ENCODE results near the gene ARHGEF10L.

ARHGEF10L gene

GRCh38 chr1:17549384-17549783 is 9.9 kb downstream of the ARHGEF10L start:
- DNase-seq (no peak), ATAC-seq (ENCODE audit: insufficient read depth, low read depth) (no peak)
- no peak overlapping the region for H3K27ac ChIP-seq (ENCODE audit: low read length)
- no peaks in the 10 kb centered on the region for H3K9me3 ChIP-seq (ENCODE audit: insufficient read depth, low read length, severe bottlenecking)
- H3K27me3 ChIP-seq (ENCODE audit: insufficient read depth, low read length, poor library complexity) = peaks cover 5% of the 10 kb centered on the region
- no peak overlapping the region for H3K4me3 ChIP-seq (ENCODE audit: low read depth in 1 of 2, low read length in 2 of 2)
- H3K36me3 ChIP-seq (ENCODE audit: insufficient read depth, low read length) = no peaks in the 10 kb centered on the region
- H3K79me2 ChIP-seq (ENCODE audit: insufficient read depth, low read length) = no peaks in the 10 kb centered on the region
- no peak overlapping the region for H3K9ac ChIP-seq (ENCODE audit: low read depth, low read length)
- no peak overlapping the region for H2AFZ ChIP-seq (ENCODE audit: low read depth, low read length)
- H3K4me1 ChIP-seq (ENCODE audit: insufficient read depth, low read length) = no peaks in the 10 kb centered on the region
- H3K4me2 ChIP-seq (ENCODE audit: insufficient read depth, low read length) = no peak overlapping the region
- TF ChIP-seq EZH2 (IDR thresholded peaks at IDR 0.05; ENCODE audit: borderline replicate concordance, low read depth, low read length, severe bottlenecking) (no peak), CTCF (IDR thresholded peaks at IDR 0.05; ENCODE audit: borderline replicate concordance, extremely low read depth, low read length, poor library complexity, severe bottlenecking) (no peak)
- H4K20me1 ChIP-seq (ENCODE audit: insufficient read depth, low read length) = no peaks in the 10 kb centered on the region; the same call in 1 of the 2 replicates

GRCh38 chr1:17550729-17551584 is 11.5 kb downstream of the ARHGEF10L start:
- Histone ChIP-seq H3K4me1 (ENCODE audit: insufficient read depth, low read length) (no peaks in the 10 kb centered on the region), H3K4me3 (ENCODE audit: low read depth in 1 of 2, low read length in 2 of 2) (no peak overlapping the region), H3K36me3 (ENCODE audit: insufficient read depth, low read length) (no peaks in the 10 kb centered on the region), H3K9me3 (ENCODE audit: insufficient read depth, low read length, severe bottlenecking) (no peaks in the 10 kb centered on the region), H3K4me2 (ENCODE audit: insufficient read depth, low read length) (no peak overlapping the region), H2AFZ (ENCODE audit: low read depth, low read length) (no peak overlapping the region), H3K27ac (ENCODE audit: low read length) (no peak overlapping the region), H3K27me3 (ENCODE audit: insufficient read depth, low read length, poor library complexity) (peaks cover 5% of the 10 kb centered on the region), H3K79me2 (ENCODE audit: insufficient read depth, low read length) (no peaks in the 10 kb centered on the region), H3K9ac (ENCODE audit: low read depth, low read length) (no peak overlapping the region), H4K20me1 (ENCODE audit: insufficient read depth, low read length) (no peaks in the 10 kb centered on the region)
- DNase-seq (no peak), ATAC-seq (ENCODE audit: insufficient read depth, low read depth) (no peak)
- no peak for TF ChIP-seq EZH2 (IDR thresholded peaks at IDR 0.05; ENCODE audit: borderline replicate concordance, low read depth, low read length, severe bottlenecking)
- no peak for TF ChIP-seq CTCF (IDR thresholded peaks at IDR 0.05; ENCODE audit: borderline replicate concordance, extremely low read depth, low read length, poor library complexity, severe bottlenecking)

- H3K9ac ChIP-seq (ENCODE audit: low read depth, low read length) = no peak overlapping the region
- DNase-seq (no peak), ATAC-seq (ENCODE audit: insufficient read depth, low read depth) (no peak)
- no peaks in the 10 kb centered on the region for H4K20me1 ChIP-seq (ENCODE audit: insufficient read depth, low read length)
- TF ChIP-seq EZH2 (IDR thresholded peaks at IDR 0.05; ENCODE audit: borderline replicate concordance, low read depth, low read length, severe bottlenecking) (no peak), CTCF (IDR thresholded peaks at IDR 0.05; ENCODE audit: borderline replicate concordance, extremely low read depth, low read length, poor library complexity, severe bottlenecking) (no peak)
- H3K36me3 ChIP-seq (ENCODE audit: insufficient read depth, low read length) = no peaks in the 10 kb centered on the region
- no peak overlapping the region for H3K4me2 ChIP-seq (ENCODE audit: insufficient read depth, low read length)
- H3K79me2 ChIP-seq (ENCODE audit: insufficient read depth, low read length) = no peaks in the 10 kb centered on the region
- H3K9me3 ChIP-seq (ENCODE audit: insufficient read depth, low read length, severe bottlenecking) = no peaks in the 10 kb centered on the region
- H3K4me1 ChIP-seq (ENCODE audit: insufficient read depth, low read length) = no peaks in the 10 kb centered on the region
- H3K27ac ChIP-seq (ENCODE audit: low read length) = no peak overlapping the region
- H3K27me3 ChIP-seq (ENCODE audit: insufficient read depth, low read length, poor library complexity) = peaks cover 5% of the 10 kb centered on the region
- H2AFZ ChIP-seq (ENCODE audit: low read depth, low read length) = no peak overlapping the region
- H3K4me3 ChIP-seq (ENCODE audit: low read depth in 1 of 2, low read length in 2 of 2) = no peak overlapping the region
These were observed 12.3 kb downstream of the ARHGEF10L start for GRCh38 chr1:17551755-17552234.
